Fibroblast of peridontal ligament (primary cell): ENCODE data around the gene PANX2.
"Not testable (repeated sequence)": the region's sequence is repeated elsewhere in the genome, so short reads cannot be mapped to it uniquely, and the experiment has no call there.

Experiments
- DNase-seq: peaks from one replicate; pipeline ENCODE4 v3.0.0-alpha.2; 2010; ENCODE audit errors: extremely low read depth

The PANX2 gene

GRCh38 chr22:50170453-50171318 is at the start of gene PANX2:
Gene PANX2, plus strand, starts transcription at chr22:50170731. Its CDS starts 0 bp downstream, at chr22:50170731.
- no peak for DNase-seq

GRCh38 chr22:50121202-50121740 is 49.3 kb upstream of the PANX2 start:
- DNase-seq = no peak

- no peak for DNase-seq
Measured at GRCh38 chr22:50123119-50123518, 47.4 kb upstream of the PANX2 start.

GRCh38 chr22:50125029-50125428 is 45.5 kb upstream of the PANX2 start:
- DNase-seq = no peak

GRCh38 chr22:50129121-50129736 is 41.3 kb upstream of the PANX2 start:
- peak; percentile 37 for DNase-seq

GRCh38 chr22:50131894-50132293 is 38.6 kb upstream of the PANX2 start:
- DNase-seq = no peak

DNA sequence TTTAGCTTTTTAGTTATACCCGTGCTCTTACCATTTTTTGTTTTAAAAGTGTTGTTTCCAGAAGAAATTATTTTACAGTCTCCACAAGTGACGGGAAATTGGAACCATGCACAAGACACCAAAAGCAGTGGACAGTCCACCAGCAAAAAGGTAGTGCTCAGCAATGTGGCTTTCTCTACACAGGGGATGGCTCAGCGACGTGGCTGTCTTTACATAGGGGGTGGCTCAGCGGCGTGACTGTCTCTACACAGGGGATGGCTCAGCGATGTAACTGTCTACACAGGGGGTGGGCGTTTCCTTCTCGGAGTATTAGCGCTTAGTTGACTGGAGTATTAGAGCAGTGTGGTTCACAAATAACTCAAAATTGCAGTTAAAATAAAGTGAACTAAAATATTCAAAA is 36.0 kb upstream of the PANX2 start:
- DNase-seq = no peak

- DNase-seq = peak; percentile 29
Measured at GRCh38 chr22:50136581-50137015, 33.9 kb upstream of the PANX2 start.

GRCh38 chr22:50137277-50137676 is 33.3 kb upstream of the PANX2 start:
- not testable (repeated sequence) for DNase-seq

GRCh38 chr22:50138041-50138440 is 32.5 kb upstream of the PANX2 start:
- no peak for DNase-seq

DNA sequence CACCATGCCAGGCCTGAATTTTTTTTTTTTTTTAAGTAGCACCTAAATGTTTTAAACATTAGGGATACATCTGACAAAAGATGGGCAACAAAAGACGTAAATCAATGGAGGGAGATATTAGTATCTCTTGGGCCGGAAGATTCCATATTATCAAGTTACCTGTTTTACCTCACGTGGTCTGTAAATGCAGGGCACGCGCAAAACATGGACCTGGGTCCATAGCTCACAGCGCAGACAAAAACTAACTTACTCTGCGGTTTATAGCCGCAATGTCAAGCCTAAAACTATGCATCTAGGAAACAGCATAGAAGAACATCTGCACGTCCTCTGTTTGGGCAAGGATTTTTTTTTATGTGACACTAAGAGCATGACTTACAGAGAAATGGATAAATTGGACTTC is 31.5 kb upstream of the PANX2 start:
- DNase-seq = no peak

GRCh38 chr22:50139843-50140415 is 30.6 kb upstream of the PANX2 start:
- no peak for DNase-seq

DNA sequence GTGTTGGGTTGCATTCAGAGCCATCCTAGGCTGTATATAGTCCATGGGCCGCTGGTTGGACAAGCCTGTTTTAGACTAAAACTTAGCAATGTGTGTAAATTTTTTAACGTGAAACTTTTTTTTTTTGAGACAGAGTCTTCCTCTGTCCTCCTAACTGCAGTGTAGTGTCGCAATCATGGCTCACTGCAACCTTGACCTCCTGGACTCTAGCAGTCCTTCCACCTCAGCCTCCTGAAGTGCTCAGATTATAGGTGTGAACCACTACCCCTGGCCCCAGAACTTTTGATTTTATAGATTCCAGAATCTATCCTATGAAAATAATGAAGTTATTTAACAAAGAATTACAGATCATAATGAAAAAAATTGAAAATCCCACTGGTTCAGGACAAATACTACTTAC is 29.9 kb upstream of the PANX2 start:
- no peak for DNase-seq

DNA sequence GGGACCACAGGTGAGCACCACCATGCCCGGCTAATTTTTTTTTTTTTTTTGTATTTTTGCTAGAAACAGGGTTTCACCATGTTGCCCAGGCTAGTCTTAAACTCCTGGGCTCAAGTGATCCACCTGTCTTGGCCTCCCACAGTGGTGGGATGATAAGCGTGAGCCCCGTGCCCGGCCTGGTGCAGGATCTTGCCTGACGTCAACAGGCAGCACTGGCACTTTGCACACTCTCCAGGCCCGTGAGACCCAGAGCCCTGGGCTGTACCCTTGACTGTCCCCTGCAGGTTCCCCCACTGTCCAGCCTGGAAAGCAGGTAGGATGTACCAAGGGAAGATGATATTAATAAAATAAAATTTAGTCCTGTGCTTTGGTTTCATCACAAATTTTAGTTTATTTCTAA is 29.1 kb upstream of the PANX2 start:
- no peak for DNase-seq

DNA sequence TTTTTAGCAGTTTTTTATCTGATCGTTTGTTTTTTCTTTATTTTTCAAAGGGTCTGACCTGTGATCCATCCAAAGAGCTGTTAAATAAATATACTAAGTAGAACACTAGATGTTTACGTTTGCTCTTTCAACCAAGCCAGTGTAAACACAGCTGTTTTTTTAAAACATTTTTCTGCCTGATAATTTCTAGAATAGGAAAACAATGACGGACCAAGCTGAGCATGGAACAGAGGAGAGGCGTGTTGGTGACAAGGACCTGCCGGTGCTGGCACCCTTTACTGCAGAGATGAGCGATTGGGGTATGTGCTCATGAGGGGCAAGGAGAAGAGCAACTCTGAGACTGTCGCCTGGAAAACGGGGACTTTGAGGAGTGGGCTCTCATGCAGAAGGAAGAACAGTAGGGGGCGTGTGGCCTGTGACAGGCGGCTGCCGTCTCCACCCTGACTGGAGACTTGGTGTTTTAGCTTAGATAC is 28.6 kb upstream of the PANX2 start:
- DNase-seq = no peak

- no peak for DNase-seq
Measured at GRCh38 chr22:50143096-50143495, 27.4 kb upstream of the PANX2 start.

DNA sequence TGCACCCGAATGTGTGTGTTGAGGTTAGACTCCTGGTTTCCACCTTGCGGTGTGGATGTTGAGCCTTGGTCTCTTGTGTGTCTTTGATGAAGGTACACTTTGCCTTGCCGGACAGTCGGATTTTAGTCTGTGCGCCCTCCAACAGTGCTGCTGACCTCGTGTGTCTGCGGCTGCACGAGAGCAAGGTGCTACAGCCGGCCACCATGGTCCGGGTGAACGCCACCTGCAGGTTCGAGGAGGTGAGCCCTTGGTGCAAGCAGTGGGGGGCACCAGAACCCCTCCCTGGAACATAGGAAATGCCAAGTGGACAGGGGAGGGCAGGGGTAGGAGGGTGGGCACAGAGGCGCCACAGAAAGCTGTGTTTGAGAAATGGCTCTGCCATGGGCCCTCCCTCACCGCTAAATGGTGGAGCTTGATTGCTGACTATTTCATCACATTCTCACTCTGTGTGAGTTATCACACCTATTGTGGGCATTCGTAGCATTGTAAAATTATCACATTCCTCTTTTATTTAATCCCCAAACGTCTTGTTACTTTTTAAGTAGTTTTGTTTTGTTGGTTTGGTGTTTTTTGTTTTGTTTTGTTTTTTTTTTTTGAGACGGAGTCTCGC is 26.4 kb upstream of the PANX2 start:
- DNase-seq = no peak

GRCh38 chr22:50145721-50146438 is 24.7 kb upstream of the PANX2 start:
- DNase-seq = no peak

- DNase-seq = peak; percentile 77
Measured at GRCh38 chr22:50146439-50147238, 23.9 kb upstream of the PANX2 start.
